BLaER1 (cell line): ENCODE data around the gene FREM3.
"Not testable (repeated sequence)": the region's sequence is repeated elsewhere in the genome, so short reads cannot be mapped to it uniquely, and the experiment has no call there.

ENCODE experiments used
- H3K27ac ChIP-seq: shearing (Covaris generic); formaldehyde crosslinking; 2 replicates; pipeline ENCODE4 v1.8.1; 2022
- H3K27me3 ChIP-seq: shearing (Covaris generic); formaldehyde crosslinking; 2 replicates; pipeline ENCODE4 v1.8.1; 2022
- H3K36me3 ChIP-seq: shearing (Covaris generic); formaldehyde crosslinking; 2 replicates; pipeline ENCODE4 v1.8.1; 2022
- H3K4me1 ChIP-seq: shearing (Covaris generic); formaldehyde crosslinking; 2 replicates; pipeline ENCODE4 v1.8.1; 2022
- H3K4me2 ChIP-seq: shearing (Covaris generic); formaldehyde crosslinking; 2 replicates; pipeline ENCODE4 v1.8.1; 2022
- H3K4me3 ChIP-seq: shearing (Covaris generic); formaldehyde crosslinking; 2 replicates; pipeline ENCODE4 v1.8.1; 2022
- H3K9ac ChIP-seq: shearing (Covaris generic); formaldehyde crosslinking; 2 replicates; pipeline ENCODE4 v1.8.1; 2022
- H3K9me3 ChIP-seq: shearing (Covaris generic); formaldehyde crosslinking; 2 replicates; pipeline ENCODE4 v1.8.1; 2022
- H4K20me1 ChIP-seq: shearing (Covaris generic); formaldehyde crosslinking; 2 replicates; pipeline ENCODE4 v1.8.1; 2022
- Cebpa-rat ChIP-seq: shearing (Covaris generic); IDR thresholded peaks from 2 replicates; pipeline ENCODE4 v1.8.1; 2022

FREM3 gene

DNA sequence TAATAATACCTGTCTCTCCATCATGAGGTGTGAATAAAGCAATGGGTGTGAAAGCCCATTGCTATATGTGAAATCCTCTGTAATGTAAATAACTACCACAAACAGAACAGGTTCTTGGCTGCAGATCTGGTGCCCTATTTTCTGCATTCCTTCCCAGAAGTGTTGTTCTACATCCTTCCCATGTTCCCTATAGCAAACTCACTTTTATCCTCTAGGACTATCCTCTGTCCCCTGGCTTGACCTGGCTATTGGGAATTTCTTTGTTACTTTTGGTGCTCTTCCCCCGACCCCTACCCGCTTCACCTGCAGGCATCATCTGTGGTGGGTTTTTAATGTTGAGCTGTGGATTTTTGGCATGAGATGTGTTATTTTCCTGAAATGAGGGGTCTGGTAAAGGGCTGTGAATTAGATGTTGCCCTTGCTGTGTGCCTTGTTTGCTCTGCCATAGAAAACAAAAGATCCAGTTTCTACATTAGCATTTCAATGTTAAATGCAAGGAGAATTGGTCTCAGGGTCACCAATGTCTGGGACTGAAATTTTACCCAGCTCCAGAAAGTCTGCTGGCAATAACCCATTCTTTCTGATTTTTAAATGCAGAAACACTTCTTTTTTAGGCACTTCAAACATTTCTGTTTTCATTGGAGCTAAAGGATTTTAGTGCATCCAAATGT is 13.6 kb upstream of the FREM3 start:
- no peaks in the 10 kb centered on the region for H3K4me1 ChIP-seq
- no peaks in the 10 kb centered on the region for H4K20me1 ChIP-seq
- H3K27ac ChIP-seq, result no peak overlapping the region
- no peak overlapping the region for H3K4me2 ChIP-seq
- TF ChIP-seq Cebpa-rat, result no peak
- no peaks in the 10 kb centered on the region for H3K36me3 ChIP-seq
- no peak overlapping the region for H3K9ac ChIP-seq
- no peaks in the 10 kb centered on the region for H3K27me3 ChIP-seq
- no peak overlapping the region for H3K4me3 ChIP-seq
- H3K9me3 ChIP-seq, result no peaks in the 10 kb centered on the region

- H4K20me1 ChIP-seq, result no peaks in the 10 kb centered on the region
- no peak overlapping the region for H3K9ac ChIP-seq
- no peak overlapping the region for H3K27ac ChIP-seq
- no peaks in the 10 kb centered on the region for H3K36me3 ChIP-seq
- no peaks in the 10 kb centered on the region for H3K9me3 ChIP-seq
- no peaks in the 10 kb centered on the region for H3K27me3 ChIP-seq
- no peaks in the 10 kb centered on the region for H3K4me1 ChIP-seq
- no peak for TF ChIP-seq Cebpa-rat
- H3K4me3 ChIP-seq, result no peak overlapping the region
- no peak overlapping the region for H3K4me2 ChIP-seq
Observed at GRCh38 chr4:143713553-143713952, 13.1 kb upstream of the FREM3 start.

DNA sequence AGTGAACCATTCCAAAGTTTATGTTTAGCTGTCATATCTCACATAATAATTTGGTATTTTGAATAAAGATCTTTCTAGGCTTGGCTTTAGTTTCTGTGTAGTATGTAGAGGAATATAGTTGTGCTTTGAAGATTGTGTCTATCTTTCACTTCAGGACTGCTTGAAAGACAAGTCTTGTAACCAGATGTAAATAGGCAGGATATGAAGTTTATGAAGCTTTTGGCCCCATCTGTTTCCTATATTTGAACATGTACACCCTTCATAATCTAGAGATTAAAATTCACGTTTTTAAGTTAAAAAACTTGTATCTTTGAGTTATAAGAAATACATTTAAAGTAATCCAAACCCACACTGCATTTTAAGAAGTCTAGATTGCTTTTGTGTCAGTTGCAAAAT is 11.7 kb upstream of the FREM3 start:
- no peaks in the 10 kb centered on the region for H3K9me3 ChIP-seq
- no peak for TF ChIP-seq Cebpa-rat
- no peak overlapping the region for H3K27ac ChIP-seq
- no peak overlapping the region for H3K4me2 ChIP-seq
- H3K27me3 ChIP-seq, result no peaks in the 10 kb centered on the region
- H3K4me1 ChIP-seq, result no peaks in the 10 kb centered on the region
- H4K20me1 ChIP-seq, result no peaks in the 10 kb centered on the region
- H3K4me3 ChIP-seq, result no peak overlapping the region
- no peak overlapping the region for H3K9ac ChIP-seq
- H3K36me3 ChIP-seq, result no peaks in the 10 kb centered on the region

- Histone ChIP-seq H3K4me2 (no peak overlapping the region), H3K9me3 (no peaks in the 10 kb centered on the region; the same call in 1 of the 2 replicates), H3K27me3 (no peaks in the 10 kb centered on the region)
Observed at GRCh38 chr4:143711543-143712154, 11.2 kb upstream of the FREM3 start.

DNA sequence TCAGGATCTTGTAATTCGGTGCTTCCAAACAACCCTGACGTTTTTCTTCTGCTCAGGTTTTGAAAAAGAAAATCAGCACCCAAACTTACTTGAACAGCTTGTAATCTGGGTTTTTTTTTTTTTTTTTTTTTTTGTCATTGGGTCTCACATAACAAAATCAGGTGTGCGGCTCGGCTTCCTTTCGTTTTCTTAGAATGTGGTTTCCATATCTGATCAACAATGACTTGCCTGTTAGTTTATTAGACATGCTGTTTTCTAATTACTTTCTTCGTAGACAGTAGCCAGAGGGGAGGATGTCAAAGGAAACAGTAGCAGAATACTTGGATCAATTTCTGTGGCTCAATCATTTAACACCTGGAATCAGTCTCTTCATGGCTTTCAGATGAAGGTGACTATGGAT is 890 bp upstream of the FREM3 start:
- H3K4me2 ChIP-seq, result no peak overlapping the region
- H3K9me3 ChIP-seq, result peaks cover 26% of the 10 kb centered on the region
- no peak overlapping the region for H3K4me3 ChIP-seq
- TF ChIP-seq Cebpa-rat, result no peak
- no peaks in the 10 kb centered on the region for H3K27me3 ChIP-seq
- no peaks in the 10 kb centered on the region for H3K36me3 ChIP-seq
- H4K20me1 ChIP-seq, result no peaks in the 10 kb centered on the region
- H3K4me1 ChIP-seq, result no peaks in the 10 kb centered on the region
- no peak overlapping the region for H3K27ac ChIP-seq
- no peak overlapping the region for H3K9ac ChIP-seq

More at GRCh38 chr4:143711543-143712154, 11.2 kb upstream of the FREM3 start:
- H3K36me3 ChIP-seq, result no peaks in the 10 kb centered on the region
- no peaks in the 10 kb centered on the region for H3K4me1 ChIP-seq
- H3K4me3 ChIP-seq, result no peak overlapping the region
- H4K20me1 ChIP-seq, result no peaks in the 10 kb centered on the region
- TF ChIP-seq Cebpa-rat, result no peak
- H3K27ac ChIP-seq, result no peak overlapping the region
- no peak overlapping the region for H3K9ac ChIP-seq

DNA sequence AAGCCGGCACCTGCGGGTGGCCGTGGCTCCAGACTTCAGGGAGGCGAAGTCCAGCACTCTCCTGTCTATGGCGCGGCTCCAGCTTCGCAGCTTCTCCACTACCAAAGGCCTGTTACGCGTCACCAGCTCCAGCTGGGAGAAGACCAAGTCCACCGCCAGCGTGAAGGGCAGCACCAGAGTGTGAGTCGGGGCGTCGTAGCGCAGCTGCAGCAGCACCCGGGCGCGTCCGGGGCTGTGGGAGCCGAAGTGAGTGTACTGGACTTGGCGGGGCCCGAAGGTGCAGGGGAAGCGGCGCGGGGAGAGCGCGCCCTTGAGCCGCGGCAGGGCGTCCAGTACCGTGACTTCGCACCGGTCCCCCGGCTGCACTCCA is 444 bp downstream of the FREM3 start:
- no peak overlapping the region for H3K9ac ChIP-seq
- no peaks in the 10 kb centered on the region for H3K27me3 ChIP-seq
- H3K4me1 ChIP-seq, result no peaks in the 10 kb centered on the region
- no peak overlapping the region for H3K27ac ChIP-seq
- TF ChIP-seq Cebpa-rat, result no peak
- peaks cover 26% of the 10 kb centered on the region for H3K9me3 ChIP-seq
- no peaks in the 10 kb centered on the region for H3K36me3 ChIP-seq
- H3K4me2 ChIP-seq, result no peak overlapping the region
- H3K4me3 ChIP-seq, result no peak overlapping the region
- H4K20me1 ChIP-seq, result no peaks in the 10 kb centered on the region

GRCh38 chr4:143699331-143700045 is 987 bp downstream of the FREM3 start:
- H3K4me3 ChIP-seq, result no peak overlapping the region
- H3K4me1 ChIP-seq, result no peaks in the 10 kb centered on the region
- H3K9ac ChIP-seq, result no peak overlapping the region
- H3K27me3 ChIP-seq, result no peaks in the 10 kb centered on the region
- H4K20me1 ChIP-seq, result no peaks in the 10 kb centered on the region
- H3K36me3 ChIP-seq, result no peaks in the 10 kb centered on the region
- no peak overlapping the region for H3K27ac ChIP-seq
- no peak for TF ChIP-seq Cebpa-rat
- H3K4me2 ChIP-seq, result no peak overlapping the region
- H3K9me3 ChIP-seq, result peaks cover 26% of the 10 kb centered on the region

DNA sequence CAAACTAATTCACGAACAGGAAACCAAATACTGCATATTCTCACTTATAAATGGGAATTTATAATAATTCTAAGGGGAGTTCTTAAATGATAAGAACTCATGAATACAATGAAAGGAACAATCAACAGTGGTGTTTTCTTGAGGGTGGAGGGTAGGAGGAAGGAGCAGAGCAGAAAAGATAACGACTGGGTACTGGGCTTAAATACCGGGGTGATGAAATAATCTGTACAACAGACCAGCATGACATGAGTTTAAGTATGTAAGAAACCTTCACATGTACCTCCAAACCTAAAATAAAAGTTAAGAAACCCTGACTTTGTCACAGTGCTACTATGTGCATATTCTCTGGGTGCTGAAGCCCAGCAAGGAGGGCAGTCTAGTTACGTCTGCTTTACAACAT is 6.6 kb downstream of the FREM3 start:
- Histone ChIP-seq H4K20me1 (no peaks in the 10 kb centered on the region), H3K36me3 (no peaks in the 10 kb centered on the region), H3K4me1 (no peaks in the 10 kb centered on the region), H3K27ac (no peak overlapping the region), H3K4me2 (no peak overlapping the region), H3K9me3 (peaks cover 5% of the 10 kb centered on the region; the same call in 1 of the 2 replicates), H3K27me3 (no peaks in the 10 kb centered on the region), H3K9ac (no peak overlapping the region), H3K4me3 (no peak overlapping the region)
- TF ChIP-seq Cebpa-rat, result no peak

DNA sequence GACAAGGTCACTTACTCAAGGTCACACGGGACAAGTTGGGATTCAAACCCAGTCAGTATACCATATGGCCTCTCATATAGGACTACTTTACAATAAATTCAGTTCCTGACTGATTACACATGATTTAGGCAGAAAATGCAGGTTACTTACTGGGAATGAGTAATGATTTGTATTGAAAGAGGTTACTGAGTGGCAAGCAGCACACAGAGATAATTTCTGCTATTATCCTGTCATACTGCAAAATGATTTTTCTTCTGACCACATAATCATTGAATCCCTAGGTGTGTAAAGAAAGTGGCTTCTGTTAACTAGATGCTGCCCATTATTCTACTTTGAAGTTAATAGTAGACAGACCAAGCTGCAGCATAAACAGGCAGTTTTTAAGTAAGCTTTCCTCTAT is 8.2 kb downstream of the FREM3 start:
- H3K9ac ChIP-seq, result no peak overlapping the region
- H3K4me3 ChIP-seq, result no peak overlapping the region
- no peaks in the 10 kb centered on the region for H3K36me3 ChIP-seq
- no peak overlapping the region for H3K4me2 ChIP-seq
- H4K20me1 ChIP-seq, result no peaks in the 10 kb centered on the region
- no peak overlapping the region for H3K27ac ChIP-seq
- H3K9me3 ChIP-seq, result no peaks in the 10 kb centered on the region
- no peaks in the 10 kb centered on the region for H3K4me1 ChIP-seq
- H3K27me3 ChIP-seq, result no peaks in the 10 kb centered on the region
- no peak for TF ChIP-seq Cebpa-rat

DNA sequence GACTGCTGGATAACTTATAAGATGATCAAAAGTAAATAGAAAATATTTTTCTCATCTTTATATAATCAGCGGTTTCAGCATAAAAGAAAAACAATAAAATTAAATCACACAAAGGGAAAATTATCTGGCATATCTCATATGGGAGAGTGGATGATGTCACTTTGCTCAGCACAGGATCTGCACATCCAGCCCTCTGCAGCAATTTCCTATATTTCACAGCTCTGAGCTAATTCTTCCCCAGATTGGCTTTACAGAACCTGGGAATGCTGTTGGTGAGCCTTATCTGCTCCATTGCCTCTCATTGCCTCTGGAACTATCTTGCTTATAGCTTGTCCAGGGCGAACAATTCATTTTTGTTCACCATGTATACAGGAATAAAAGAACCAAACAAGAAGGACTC is 21.0 kb downstream of the FREM3 start:
- Histone ChIP-seq H3K27me3 (no peaks in the 10 kb centered on the region), H3K4me2 (no peak overlapping the region), H3K4me3 (no peak overlapping the region), H3K27ac (no peak overlapping the region), H3K9me3 (0 out of 2 replicates have a peak, but pooled peaks cover under 1% of the 10 kb centered on the region), H4K20me1 (no peaks in the 10 kb centered on the region), H3K4me1 (no peaks in the 10 kb centered on the region), H3K36me3 (no peaks in the 10 kb centered on the region), H3K9ac (no peak overlapping the region)
- no peak for TF ChIP-seq Cebpa-rat

GRCh38 chr4:143673629-143674028 is 26.8 kb downstream of the FREM3 start:
- H3K4me3 ChIP-seq, H3K27ac ChIP-seq, H3K27me3 ChIP-seq, H3K9ac ChIP-seq, H3K4me2 ChIP-seq, H3K36me3 ChIP-seq, H4K20me1 ChIP-seq: not testable (repeated sequence)
- H3K9me3 ChIP-seq, result peaks cover 11% of the 10 kb centered on the region; the same call in 1 of the 2 replicates
- peaks cover 25% of the 10 kb centered on the region for H3K4me1 ChIP-seq
